GM12878 (cell line): ENCODE results near the gene PBLD. TPM values are rescaled to one million over a fixed set of nuclear protein-coding genes. Genes with fewer than 3 reads are reported as not detected.

ENCODE experiments used
- CREM ChIP-seq: IDR thresholded peaks from 2 replicates; pipeline ENCODE4 v1.6.1; 2014; ENCODE audit warnings: antibody characterized with exemption, low read depth
- DPF2 ChIP-seq: fragments of 450-650 bp; IDR thresholded peaks from 2 replicates; pipeline ENCODE4 v1.6.1; 2017; ENCODE audit warnings: mild to moderate bottlenecking
- E2F4 ChIP-seq: IDR thresholded peaks from 2 replicates; pipeline ENCODE4 v1.6.1; 2012; ENCODE audit warnings: low read depth, low read length, improper control_type of control experiment
- EZH2 ChIP-seq: IDR thresholded peaks from 2 replicates; pipeline ENCODE4 v1.6.1; 2012; ENCODE audit warnings: low read depth, mild to moderate bottlenecking, control low read depth, inconsistent platforms, low read length, borderline replicate concordance; ENCODE audit not compliant: control insufficient read depth
- JUNB ChIP-seq: IDR thresholded peaks from 2 replicates; pipeline ENCODE4 v1.6.1; 2016; ENCODE audit warnings: antibody characterized with exemption, mild to moderate bottlenecking
- JUND ChIP-seq: IDR thresholded peaks from 2 replicates; pipeline ENCODE4 v1.6.1; 2012; ENCODE audit warnings: low read depth, mild to moderate bottlenecking, low read length, improper control_type of control experiment, moderate library complexity
- PBX3 ChIP-seq: IDR thresholded peaks from 2 replicates; pipeline ENCODE4 v1.6.1; 2011; ENCODE audit warnings: mild to moderate bottlenecking, low read depth, low read length, moderate library complexity; ENCODE audit not compliant: insufficient replicate concordance
- PML ChIP-seq: IDR thresholded peaks from 2 replicates; pipeline ENCODE4 v1.6.1; 2012; ENCODE audit warnings: low read length, inconsistent platforms
- POLR2A ChIP-seq: IDR thresholded peaks from 2 replicates; pipeline ENCODE4 v1.6.1; 2011; ENCODE audit warnings: low read depth, mild to moderate bottlenecking, low read length
- SMC3 ChIP-seq: IDR thresholded peaks from 2 replicates; pipeline ENCODE4 v1.6.1; 2011; ENCODE audit warnings: low read length, improper control_type of control experiment, borderline replicate concordance
- TAF1 ChIP-seq: IDR thresholded peaks from 2 replicates; pipeline ENCODE4 v1.6.1; 2011; ENCODE audit warnings: mild to moderate bottlenecking, low read depth, low read length, borderline replicate concordance
- ZBTB33 ChIP-seq: fragments of 450-650 bp; IDR thresholded peaks from 2 replicates; pipeline ENCODE4 v1.6.1; 2017; ENCODE audit warnings: mild to moderate bottlenecking
- polyA plus RNA-seq, 11 experiments: library from polyadenylated mRNA; depleted of rRNA in 4 of 11; unstranded in 6 of 11; stranded (reverse) in 5 of 11; fragments of >200 nt; fragmentation: Nextera tagmentation in 4 of 11; fragmentation: Illumina TruSeq in 1 of 11; extraction: Ambion mirVana in 4 of 11; extraction: Trizol in 1 of 11; gene quantifications; 1 replicate in 1 of 11; 2 replicates in 10 of 11; pipeline versions ENCODE4 v1.2.1 to v1.2.3, GENCODE V29; 2011 to 2016; ENCODE audit warnings: inconsistent platforms in 2 of 11, missing spikeins in 2 of 11, low read depth in 1 of 11
- total RNA-seq, 4 experiments: library from RNA; depleted of rRNA in 3 of 4; stranded (reverse); fragments of >200 nt in 3 of 4; fragmentation: Illumina TruSeq in 1 of 4; extraction: Trizol in 1 of 4; gene quantifications; 2 replicates each; pipeline versions ENCODE4 v1.2.1 to v1.2.3, GENCODE V29; 2013 to 2021
- TF ChIP-seq, protein P1 (sequence below): fragments of 450-650 bp; formaldehyde crosslinking; IDR thresholded peaks from 2 replicates; pipeline ENCODE4 v1.4.0; 2022; ENCODE audit warnings: mild to moderate bottlenecking, moderate library complexity
- TF ChIP-seq, protein P2 (sequence below): fragments of 450-650 bp; formaldehyde crosslinking; IDR thresholded peaks from 2 replicates; pipeline ENCODE4 v1.5.0; 2022; ENCODE audit warnings: mild to moderate bottlenecking, missing genetic modification characterization
- TF ChIP-seq, protein P3 (sequence below): IDR thresholded peaks from 2 replicates; pipeline ENCODE4 v1.6.1; 2011; ENCODE audit warnings: low read depth, mild to moderate bottlenecking, low read length, moderate library complexity, borderline replicate concordance; ENCODE audit errors: extremely low read depth
- TF ChIP-seq, protein P4 (sequence below): IDR thresholded peaks from 2 replicates; pipeline ENCODE4 v1.6.1; 2011; ENCODE audit warnings: borderline replicate concordance, low read depth, mild to moderate bottlenecking, moderate library complexity, mixed read lengths, low read length; ENCODE audit not compliant: insufficient read depth; ENCODE audit errors: extremely low read length

PBLD gene
- total and polyA plus RNA-seq, 10 of the 15 experiments (the other 5 are each of a cell fraction or from before 2014, with no cell fraction given): 0.68 to 2.8 (median 1.7) TPM

DNA sequence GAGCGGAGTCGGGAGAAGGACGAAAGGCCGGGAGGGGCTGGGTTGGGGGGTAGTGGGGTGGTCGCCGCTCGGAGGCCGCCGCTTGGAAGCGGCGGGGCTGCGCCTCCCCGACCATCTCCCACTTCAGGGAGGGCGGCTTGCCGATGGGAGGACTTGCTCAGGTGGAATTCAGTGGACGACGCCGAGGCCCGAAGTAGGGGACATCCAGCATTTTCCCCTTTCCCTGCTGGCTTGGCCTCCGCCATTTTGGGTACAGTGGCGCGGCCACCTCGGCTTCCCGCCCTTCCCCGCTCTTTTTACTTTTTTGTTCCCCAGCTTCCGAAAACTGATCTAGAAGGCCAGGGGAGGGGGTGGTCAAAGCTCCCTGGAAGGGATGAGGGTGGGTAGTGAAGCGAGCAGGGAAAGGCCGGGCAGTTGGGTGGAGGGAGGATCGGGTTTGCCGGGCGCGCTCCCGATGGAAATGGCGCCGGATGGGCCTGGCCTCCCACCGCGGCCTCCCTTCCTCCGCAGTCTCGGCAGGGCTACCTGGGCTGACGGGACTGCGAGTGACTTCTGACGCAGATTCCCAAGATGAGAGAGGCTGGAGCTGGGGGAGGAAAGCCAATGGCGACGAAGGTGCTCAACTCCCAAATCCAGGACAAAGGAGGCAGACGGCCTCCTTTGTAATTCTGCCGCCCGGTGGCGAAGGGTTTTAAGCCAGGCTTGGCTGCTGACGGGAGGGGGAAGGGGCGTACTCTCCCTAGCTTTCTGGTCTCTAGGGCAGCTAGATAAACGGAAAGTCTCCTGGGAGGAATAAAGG is at the start of gene PBLD (continued):
- no peak for TF ChIP-seq E2F4
- TF ChIP-seq DPF2: no peak; the same call in 1 of the 2 replicates
- TF ChIP-seq, protein P1, sequence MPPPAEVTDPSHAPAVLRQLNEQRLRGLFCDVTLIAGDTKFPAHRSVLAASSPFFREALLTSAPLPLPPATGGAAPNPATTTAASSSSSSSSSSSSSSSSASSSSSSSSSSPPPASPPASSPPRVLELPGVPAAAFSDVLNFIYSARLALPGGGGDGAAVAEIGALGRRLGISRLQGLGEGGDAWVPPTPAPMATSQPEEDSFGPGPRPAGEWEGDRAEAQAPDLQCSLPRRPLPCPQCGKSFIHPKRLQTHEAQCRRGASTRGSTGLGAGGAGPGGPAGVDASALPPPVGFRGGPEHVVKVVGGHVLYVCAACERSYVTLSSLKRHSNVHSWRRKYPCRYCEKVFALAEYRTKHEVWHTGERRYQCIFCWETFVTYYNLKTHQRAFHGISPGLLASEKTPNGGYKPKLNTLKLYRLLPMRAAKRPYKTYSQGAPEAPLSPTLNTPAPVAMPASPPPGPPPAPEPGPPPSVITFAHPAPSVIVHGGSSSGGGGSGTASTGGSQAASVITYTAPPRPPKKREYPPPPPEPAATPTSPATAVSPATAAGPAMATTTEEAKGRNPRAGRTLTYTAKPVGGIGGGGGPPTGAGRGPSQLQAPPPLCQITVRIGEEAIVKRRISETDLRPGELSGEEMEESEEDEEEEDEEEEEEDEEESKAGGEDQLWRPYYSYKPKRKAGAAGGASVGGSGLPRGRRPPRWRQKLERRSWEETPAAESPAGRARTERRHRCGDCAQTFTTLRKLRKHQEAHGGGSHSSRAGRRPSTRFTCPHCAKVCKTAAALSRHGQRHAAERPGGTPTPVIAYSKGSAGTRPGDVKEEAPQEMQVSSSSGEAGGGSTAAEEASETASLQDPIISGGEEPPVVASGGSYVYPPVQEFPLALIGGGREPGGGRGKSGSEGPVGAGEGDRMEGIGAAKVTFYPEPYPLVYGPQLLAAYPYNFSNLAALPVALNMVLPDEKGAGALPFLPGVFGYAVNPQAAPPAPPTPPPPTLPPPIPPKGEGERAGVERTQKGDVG (CRISPR knock-in tag): no peak
- no peak for TF ChIP-seq EZH2
- peak; percentile 25; the same call in 1 of the 2 replicates for TF ChIP-seq TAF1
- TF ChIP-seq JUNB: no peak
- no peak for TF ChIP-seq PBX3
- TF ChIP-seq, protein P2, sequence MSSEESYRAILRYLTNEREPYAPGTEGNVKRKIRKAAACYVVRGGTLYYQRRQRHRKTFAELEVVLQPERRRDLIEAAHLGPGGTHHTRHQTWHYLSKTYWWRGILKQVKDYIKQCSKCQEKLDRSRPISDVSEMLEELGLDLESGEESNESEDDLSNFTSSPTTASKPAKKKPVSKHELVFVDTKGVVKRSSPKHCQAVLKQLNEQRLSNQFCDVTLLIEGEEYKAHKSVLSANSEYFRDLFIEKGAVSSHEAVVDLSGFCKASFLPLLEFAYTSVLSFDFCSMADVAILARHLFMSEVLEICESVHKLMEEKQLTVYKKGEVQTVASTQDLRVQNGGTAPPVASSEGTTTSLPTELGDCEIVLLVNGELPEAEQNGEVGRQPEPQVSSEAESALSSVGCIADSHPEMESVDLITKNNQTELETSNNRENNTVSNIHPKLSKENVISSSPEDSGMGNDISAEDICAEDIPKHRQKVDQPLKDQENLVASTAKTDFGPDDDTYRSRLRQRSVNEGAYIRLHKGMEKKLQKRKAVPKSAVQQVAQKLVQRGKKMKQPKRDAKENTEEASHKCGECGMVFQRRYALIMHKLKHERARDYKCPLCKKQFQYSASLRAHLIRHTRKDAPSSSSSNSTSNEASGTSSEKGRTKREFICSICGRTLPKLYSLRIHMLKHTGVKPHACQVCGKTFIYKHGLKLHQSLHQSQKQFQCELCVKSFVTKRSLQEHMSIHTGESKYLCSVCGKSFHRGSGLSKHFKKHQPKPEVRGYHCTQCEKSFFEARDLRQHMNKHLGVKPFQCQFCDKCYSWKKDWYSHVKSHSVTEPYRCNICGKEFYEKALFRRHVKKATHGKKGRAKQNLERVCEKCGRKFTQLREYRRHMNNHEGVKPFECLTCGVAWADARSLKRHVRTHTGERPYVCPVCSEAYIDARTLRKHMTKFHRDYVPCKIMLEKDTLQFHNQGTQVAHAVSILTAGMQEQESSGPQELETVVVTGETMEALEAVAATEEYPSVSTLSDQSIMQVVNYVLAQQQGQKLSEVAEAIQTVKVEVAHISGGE: no peak
- TF ChIP-seq POLR2A: peak; percentile 80
- TF ChIP-seq, protein P3, sequence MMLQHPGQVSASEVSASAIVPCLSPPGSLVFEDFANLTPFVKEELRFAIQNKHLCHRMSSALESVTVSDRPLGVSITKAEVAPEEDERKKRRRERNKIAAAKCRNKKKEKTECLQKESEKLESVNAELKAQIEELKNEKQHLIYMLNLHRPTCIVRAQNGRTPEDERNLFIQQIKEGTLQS: no peak
- TF ChIP-seq CREM: no peak
- TF ChIP-seq, protein P4, sequence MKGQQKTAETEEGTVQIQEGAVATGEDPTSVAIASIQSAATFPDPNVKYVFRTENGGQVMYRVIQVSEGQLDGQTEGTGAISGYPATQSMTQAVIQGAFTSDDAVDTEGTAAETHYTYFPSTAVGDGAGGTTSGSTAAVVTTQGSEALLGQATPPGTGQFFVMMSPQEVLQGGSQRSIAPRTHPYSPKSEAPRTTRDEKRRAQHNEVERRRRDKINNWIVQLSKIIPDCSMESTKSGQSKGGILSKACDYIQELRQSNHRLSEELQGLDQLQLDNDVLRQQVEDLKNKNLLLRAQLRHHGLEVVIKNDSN: no peak
- 0 out of 2 replicates have a peak, but pooled peaks have one; percentile 16 for TF ChIP-seq SMC3
- TF ChIP-seq ZBTB33: no peak
- TF ChIP-seq JUND: no peak
- 0 out of 2 replicates have a peak, but pooled peaks have one; percentile 4 for TF ChIP-seq PML
